HCT116 (cell line): ENCODE data around the gene KCTD14.

ENCODE experiments used
- EZH2 ChIP-seq: fragments of 200-600 bp; sonication (generic); IDR thresholded peaks from 2 replicates; pipeline ENCODE4 v1.6.1; 2017; ENCODE audit warnings: antibody characterized with exemption, mixed run types
- TCF7L2 ChIP-seq: IDR thresholded peaks from 2 replicates; pipeline ENCODE4 v1.7.0; 2011; ENCODE audit warnings: borderline replicate concordance, inconsistent platforms; ENCODE audit not compliant: insufficient read depth, insufficient read length; ENCODE audit errors: extremely low read depth
- ZNF274 ChIP-seq: fragments of 200-500 bp; sonication (Bioruptor generic); IDR thresholded peaks from 2 replicates; pipeline ENCODE4 v1.6.1; 2014; ENCODE audit warnings: mild to moderate bottlenecking, low read depth, low read length, inconsistent platforms
- TF ChIP-seq, protein P1 (sequence below), 3 experiments: fragments of 200-600 bp in 1 of 3; sonication (generic) in 1 of 3; IDR thresholded peaks in 2 of 3; conservative IDR thresholded peaks in 1 of 3; 2 replicates each; pipeline ENCODE4 v1.5.1; 2012 to 2017; ENCODE audit warnings: low read depth in 2 of 3, low read length in 2 of 3, antibody characterized with exemption in 1 of 3, borderline replicate concordance in 1 of 3, control low read depth in 1 of 3, mild to moderate bottlenecking in 1 of 3, mixed read lengths in 1 of 3, mixed run types in 1 of 3, moderate library complexity in 1 of 3; ENCODE audit not compliant: insufficient read depth in 1 of 3
- TF ChIP-seq, protein P2 (sequence below): IDR thresholded peaks from 2 replicates; pipeline ENCODE4 v1.6.1; 2012; ENCODE audit warnings: low read depth

GRCh38 chr11:78036313-78036712 lies 13.2 kb upstream of the KCTD14 start:
- TF ChIP-seq, protein P1, sequence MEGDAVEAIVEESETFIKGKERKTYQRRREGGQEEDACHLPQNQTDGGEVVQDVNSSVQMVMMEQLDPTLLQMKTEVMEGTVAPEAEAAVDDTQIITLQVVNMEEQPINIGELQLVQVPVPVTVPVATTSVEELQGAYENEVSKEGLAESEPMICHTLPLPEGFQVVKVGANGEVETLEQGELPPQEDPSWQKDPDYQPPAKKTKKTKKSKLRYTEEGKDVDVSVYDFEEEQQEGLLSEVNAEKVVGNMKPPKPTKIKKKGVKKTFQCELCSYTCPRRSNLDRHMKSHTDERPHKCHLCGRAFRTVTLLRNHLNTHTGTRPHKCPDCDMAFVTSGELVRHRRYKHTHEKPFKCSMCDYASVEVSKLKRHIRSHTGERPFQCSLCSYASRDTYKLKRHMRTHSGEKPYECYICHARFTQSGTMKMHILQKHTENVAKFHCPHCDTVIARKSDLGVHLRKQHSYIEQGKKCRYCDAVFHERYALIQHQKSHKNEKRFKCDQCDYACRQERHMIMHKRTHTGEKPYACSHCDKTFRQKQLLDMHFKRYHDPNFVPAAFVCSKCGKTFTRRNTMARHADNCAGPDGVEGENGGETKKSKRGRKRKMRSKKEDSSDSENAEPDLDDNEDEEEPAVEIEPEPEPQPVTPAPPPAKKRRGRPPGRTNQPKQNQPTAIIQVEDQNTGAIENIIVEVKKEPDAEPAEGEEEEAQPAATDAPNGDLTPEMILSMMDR (IDR thresholded peaks at IDR 0.05 in 2 of 3, conservative IDR thresholded peaks at IDR 0.05 in 1 of 3; ENCODE audit: borderline replicate concordance in 1 of 3, insufficient read depth in 1 of 3, low read depth in 2 of 3, low read length in 2 of 3): no peak
- TF ChIP-seq EZH2 (no peak), ZNF274 (no peak), TCF7L2 (no peak)
- TF ChIP-seq, protein P2, sequence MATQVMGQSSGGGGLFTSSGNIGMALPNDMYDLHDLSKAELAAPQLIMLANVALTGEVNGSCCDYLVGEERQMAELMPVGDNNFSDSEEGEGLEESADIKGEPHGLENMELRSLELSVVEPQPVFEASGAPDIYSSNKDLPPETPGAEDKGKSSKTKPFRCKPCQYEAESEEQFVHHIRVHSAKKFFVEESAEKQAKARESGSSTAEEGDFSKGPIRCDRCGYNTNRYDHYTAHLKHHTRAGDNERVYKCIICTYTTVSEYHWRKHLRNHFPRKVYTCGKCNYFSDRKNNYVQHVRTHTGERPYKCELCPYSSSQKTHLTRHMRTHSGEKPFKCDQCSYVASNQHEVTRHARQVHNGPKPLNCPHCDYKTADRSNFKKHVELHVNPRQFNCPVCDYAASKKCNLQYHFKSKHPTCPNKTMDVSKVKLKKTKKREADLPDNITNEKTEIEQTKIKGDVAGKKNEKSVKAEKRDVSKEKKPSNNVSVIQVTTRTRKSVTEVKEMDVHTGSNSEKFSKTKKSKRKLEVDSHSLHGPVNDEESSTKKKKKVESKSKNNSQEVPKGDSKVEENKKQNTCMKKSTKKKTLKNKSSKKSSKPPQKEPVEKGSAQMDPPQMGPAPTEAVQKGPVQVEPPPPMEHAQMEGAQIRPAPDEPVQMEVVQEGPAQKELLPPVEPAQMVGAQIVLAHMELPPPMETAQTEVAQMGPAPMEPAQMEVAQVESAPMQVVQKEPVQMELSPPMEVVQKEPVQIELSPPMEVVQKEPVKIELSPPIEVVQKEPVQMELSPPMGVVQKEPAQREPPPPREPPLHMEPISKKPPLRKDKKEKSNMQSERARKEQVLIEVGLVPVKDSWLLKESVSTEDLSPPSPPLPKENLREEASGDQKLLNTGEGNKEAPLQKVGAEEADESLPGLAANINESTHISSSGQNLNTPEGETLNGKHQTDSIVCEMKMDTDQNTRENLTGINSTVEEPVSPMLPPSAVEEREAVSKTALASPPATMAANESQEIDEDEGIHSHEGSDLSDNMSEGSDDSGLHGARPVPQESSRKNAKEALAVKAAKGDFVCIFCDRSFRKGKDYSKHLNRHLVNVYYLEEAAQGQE: no peak
